Activated CD8-positive, alpha-beta memory T cell treated with anti-CD3 and anti-CD28 coated beads for 24 hours (primary cell): ENCODE data around the gene SLAMF9.

ENCODE experiments used
- DNase-seq: peaks from one replicate; pipeline ENCODE4 v3.0.0-alpha.2; 2020

The SLAMF9 gene

GRCh38 chr1:159953536-159954515 is at the start of gene SLAMF9:
TSS of gene SLAMF9 (minus strand) at chr1:159954237. CDS start at chr1:159954137, 100 bp downstream.
- DNase-seq, result peak; percentile 40

- no peak for DNase-seq
Observed at GRCh38 chr1:160001440-160001839, 47.4 kb upstream of the SLAMF9 start.

GRCh38 chr1:159999204-159999603 is 45.2 kb upstream of the SLAMF9 start:
- DNase-seq, result no peak

GRCh38 chr1:159996653-159997052 is 42.6 kb upstream of the SLAMF9 start:
- DNase-seq, result no peak

- DNase-seq, result no peak
Observed at GRCh38 chr1:159994896-159995295, 40.9 kb upstream of the SLAMF9 start.

- no peak for DNase-seq
Observed at GRCh38 chr1:159993911-159994310, 39.9 kb upstream of the SLAMF9 start.

- no peak for DNase-seq
Observed at GRCh38 chr1:159992161-159992560, 38.1 kb upstream of the SLAMF9 start.

- no peak for DNase-seq
Observed at GRCh38 chr1:159991513-159991912, 37.5 kb upstream of the SLAMF9 start.

- DNase-seq, result no peak
Observed at GRCh38 chr1:159990005-159990404, 36.0 kb upstream of the SLAMF9 start.

GRCh38 chr1:159989581-159989980 is 35.5 kb upstream of the SLAMF9 start:
- DNase-seq, result no peak

GRCh38 chr1:159988006-159988405 is 34.0 kb upstream of the SLAMF9 start:
- DNase-seq, result no peak

- no peak for DNase-seq
Observed at GRCh38 chr1:159987186-159987585, 33.1 kb upstream of the SLAMF9 start.

- no peak for DNase-seq
Observed at GRCh38 chr1:159986531-159986930, 32.5 kb upstream of the SLAMF9 start.

- no peak for DNase-seq
Observed at GRCh38 chr1:159986093-159986492, 32.1 kb upstream of the SLAMF9 start.

GRCh38 chr1:159985473-159985872 is 31.4 kb upstream of the SLAMF9 start:
- DNase-seq, result no peak

GRCh38 chr1:159983681-159984080 is 29.6 kb upstream of the SLAMF9 start:
- DNase-seq, result no peak

GRCh38 chr1:159982280-159982679 is 28.2 kb upstream of the SLAMF9 start:
- no peak for DNase-seq

GRCh38 chr1:159981351-159982055 is 27.5 kb upstream of the SLAMF9 start:
- DNase-seq, result no peak

GRCh38 chr1:159980786-159981185 is 26.7 kb upstream of the SLAMF9 start:
- DNase-seq, result no peak

GRCh38 chr1:159980076-159980475 is 26.0 kb upstream of the SLAMF9 start:
- no peak for DNase-seq

GRCh38 chr1:159979257-159979656 is 25.2 kb upstream of the SLAMF9 start:
- no peak for DNase-seq

GRCh38 chr1:159978107-159978398 is 24.0 kb upstream of the SLAMF9 start:
- no peak for DNase-seq

- no peak for DNase-seq
Observed at GRCh38 chr1:159977364-159978106, 23.5 kb upstream of the SLAMF9 start.
